ENCODE measurements around the gene NCAPH2. TPM values are rescaled to one million over a fixed set of nuclear protein-coding genes. Genes with fewer than 3 reads are reported as not detected.

NCAPH2 gene
- total RNA-seq, 1 donor = 27.5 TPM

- H3K27ac ChIP-seq (ENCODE audit: low read depth, low read length) = peak within 1 kb of the TSS; percentile 63
- H3K79me2 ChIP-seq (ENCODE audit: insufficient read depth, low read length) = peaks cover 46% of the 10 kb centered on the region
- peak within 1 kb of the TSS; percentile 94 for H3K4me2 ChIP-seq (ENCODE audit: insufficient read depth, low read length)
- peak within 1 kb of the TSS; percentile 93 for H2AFZ ChIP-seq (ENCODE audit: low read length)
- H3K4me1 ChIP-seq (ENCODE audit: insufficient read depth, low read length) = peaks cover 18% of the 10 kb centered on the region
- no peaks in the 10 kb centered on the region for H3K36me3 ChIP-seq (ENCODE audit: insufficient read depth, low read length)
- DNase-seq (ENCODE audit: insufficient read length, low spot score, missing footprints) = peak; percentile 100
- peaks cover 42% of the 10 kb centered on the region for H4K20me1 ChIP-seq (ENCODE audit: insufficient read depth, low read length)
- H3K4me3 ChIP-seq (ENCODE audit: insufficient read depth, low read length) = peak within 1 kb of the TSS; percentile 81
- no peaks in the 10 kb centered on the region for H3K9me3 ChIP-seq (ENCODE audit: low read depth, low read length)
- TF ChIP-seq, protein P1, sequence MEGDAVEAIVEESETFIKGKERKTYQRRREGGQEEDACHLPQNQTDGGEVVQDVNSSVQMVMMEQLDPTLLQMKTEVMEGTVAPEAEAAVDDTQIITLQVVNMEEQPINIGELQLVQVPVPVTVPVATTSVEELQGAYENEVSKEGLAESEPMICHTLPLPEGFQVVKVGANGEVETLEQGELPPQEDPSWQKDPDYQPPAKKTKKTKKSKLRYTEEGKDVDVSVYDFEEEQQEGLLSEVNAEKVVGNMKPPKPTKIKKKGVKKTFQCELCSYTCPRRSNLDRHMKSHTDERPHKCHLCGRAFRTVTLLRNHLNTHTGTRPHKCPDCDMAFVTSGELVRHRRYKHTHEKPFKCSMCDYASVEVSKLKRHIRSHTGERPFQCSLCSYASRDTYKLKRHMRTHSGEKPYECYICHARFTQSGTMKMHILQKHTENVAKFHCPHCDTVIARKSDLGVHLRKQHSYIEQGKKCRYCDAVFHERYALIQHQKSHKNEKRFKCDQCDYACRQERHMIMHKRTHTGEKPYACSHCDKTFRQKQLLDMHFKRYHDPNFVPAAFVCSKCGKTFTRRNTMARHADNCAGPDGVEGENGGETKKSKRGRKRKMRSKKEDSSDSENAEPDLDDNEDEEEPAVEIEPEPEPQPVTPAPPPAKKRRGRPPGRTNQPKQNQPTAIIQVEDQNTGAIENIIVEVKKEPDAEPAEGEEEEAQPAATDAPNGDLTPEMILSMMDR (IDR thresholded peaks at IDR 0.05; ENCODE audit: extremely low read depth, low read depth, low read length) = no peak
- peaks cover under 1% of the 10 kb centered on the region for H3K27me3 ChIP-seq (ENCODE audit: insufficient read depth, low read length)
Measured at GRCh38 chr22:50474710-50475651, 33.0 kb upstream of the NCAPH2 start, which contains the start of gene SBF1. Gene SBF1, minus strand, starts transcription at chr22:50475035. Its CDS starts 195 bp downstream, at chr22:50474840.

DNA sequence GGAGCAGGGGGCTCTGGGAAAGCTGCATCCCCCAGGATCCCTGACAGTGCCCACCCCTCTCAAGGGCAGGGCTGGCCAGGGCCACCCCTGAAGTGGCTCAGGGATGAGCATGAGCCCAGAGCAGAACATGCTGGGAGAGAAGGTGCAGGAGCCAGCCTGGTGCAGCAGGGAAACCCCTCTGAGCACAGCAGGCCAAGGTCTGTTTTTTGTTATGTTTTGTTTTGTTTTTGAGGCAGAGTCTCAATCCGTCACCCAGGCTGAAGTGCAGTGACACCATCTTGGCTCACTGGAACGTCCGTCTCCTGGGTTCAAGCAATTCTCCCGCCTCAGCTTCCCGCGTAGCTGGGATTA lies 32.4 kb upstream of the NCAPH2 start:
- H3K4me2 ChIP-seq (ENCODE audit: insufficient read depth, low read length) = peak overlapping the region; percentile 88

GRCh38 chr22:50476868-50477267 lies 31.2 kb upstream of the NCAPH2 start:
- Histone ChIP-seq H3K9me3 (ENCODE audit: low read depth, low read length) (no peaks in the 10 kb centered on the region), H4K20me1 (ENCODE audit: insufficient read depth, low read length) (peaks cover 23% of the 10 kb centered on the region), H3K4me3 (ENCODE audit: insufficient read depth, low read length) (no peak overlapping the region), H3K27me3 (ENCODE audit: insufficient read depth, low read length) (peaks cover 13% of the 10 kb centered on the region), H3K36me3 (ENCODE audit: insufficient read depth, low read length) (no peaks in the 10 kb centered on the region), H3K4me1 (ENCODE audit: insufficient read depth, low read length) (peaks cover 15% of the 10 kb centered on the region), H3K79me2 (ENCODE audit: insufficient read depth, low read length) (peaks cover 27% of the 10 kb centered on the region), H2AFZ (ENCODE audit: low read length) (peak overlapping the region; percentile 51), H3K4me2 (ENCODE audit: insufficient read depth, low read length) (no peak overlapping the region), H3K27ac (ENCODE audit: low read depth, low read length) (no peak overlapping the region)
- DNase-seq (ENCODE audit: insufficient read length, low spot score, missing footprints) = no peak
- TF ChIP-seq, protein P1 (IDR thresholded peaks at IDR 0.05; ENCODE audit: extremely low read depth, low read depth, low read length) = no peak

More for the DNA sequence above, 32.4 kb upstream of the NCAPH2 start:
- Histone ChIP-seq H3K27me3 (ENCODE audit: insufficient read depth, low read length) (peaks cover 7% of the 10 kb centered on the region), H2AFZ (ENCODE audit: low read length) (peak overlapping the region; percentile 93), H3K27ac (ENCODE audit: low read depth, low read length) (no peak overlapping the region), H3K79me2 (ENCODE audit: insufficient read depth, low read length) (peaks cover 39% of the 10 kb centered on the region), H3K9me3 (ENCODE audit: low read depth, low read length) (no peaks in the 10 kb centered on the region), H3K36me3 (ENCODE audit: insufficient read depth, low read length) (no peaks in the 10 kb centered on the region), H4K20me1 (ENCODE audit: insufficient read depth, low read length) (peaks cover 36% of the 10 kb centered on the region), H3K4me1 (ENCODE audit: insufficient read depth, low read length) (peaks cover 15% of the 10 kb centered on the region), H3K4me3 (ENCODE audit: insufficient read depth, low read length) (peak overlapping the region; percentile 81)
- peak; percentile 58 for DNase-seq (ENCODE audit: insufficient read length, low spot score, missing footprints)
- TF ChIP-seq, protein P1 (IDR thresholded peaks at IDR 0.05; ENCODE audit: extremely low read depth, low read depth, low read length) = no peak

GRCh38 chr22:50477923-50478322 lies 30.1 kb upstream of the NCAPH2 start:
- Histone ChIP-seq H2AFZ (ENCODE audit: low read length) (no peak overlapping the region), H3K79me2 (ENCODE audit: insufficient read depth, low read length) (peaks cover 16% of the 10 kb centered on the region), H3K27ac (ENCODE audit: low read depth, low read length) (no peak overlapping the region), H3K27me3 (ENCODE audit: insufficient read depth, low read length) (peaks cover 13% of the 10 kb centered on the region), H3K9me3 (ENCODE audit: low read depth, low read length) (no peaks in the 10 kb centered on the region), H3K4me3 (ENCODE audit: insufficient read depth, low read length) (no peak overlapping the region), H3K4me2 (ENCODE audit: insufficient read depth, low read length) (no peak overlapping the region), H4K20me1 (ENCODE audit: insufficient read depth, low read length) (peaks cover 13% of the 10 kb centered on the region), H3K36me3 (ENCODE audit: insufficient read depth, low read length) (no peaks in the 10 kb centered on the region), H3K4me1 (ENCODE audit: insufficient read depth, low read length) (peaks cover 15% of the 10 kb centered on the region)
- no peak for DNase-seq (ENCODE audit: insufficient read length, low spot score, missing footprints)
- TF ChIP-seq, protein P1 (IDR thresholded peaks at IDR 0.05; ENCODE audit: extremely low read depth, low read depth, low read length) = no peak
